Mucosa of gallbladder (tissue), 1 donor: Measurements from ENCODE around the gene FKBP1A. TPM values are rescaled to one million over a fixed set of nuclear protein-coding genes. Genes with fewer than 3 reads are reported as not detected.

Experiments
- DNase-seq: peaks from one replicate; pipeline ENCODE4 v3.0.0-alpha.2; 2020; ENCODE audit warnings: low spot score
- total RNA-seq: library from RNA; stranded (reverse); gene quantifications from one replicate; pipeline ENCODE4 v1.2.1, GENCODE V29; 2021
- donor health status: DM: no; HTN: no; CAD: no.

FKBP1A gene
- total RNA-seq, 1 donor from 2014 or later = 177 TPM

DNA sequence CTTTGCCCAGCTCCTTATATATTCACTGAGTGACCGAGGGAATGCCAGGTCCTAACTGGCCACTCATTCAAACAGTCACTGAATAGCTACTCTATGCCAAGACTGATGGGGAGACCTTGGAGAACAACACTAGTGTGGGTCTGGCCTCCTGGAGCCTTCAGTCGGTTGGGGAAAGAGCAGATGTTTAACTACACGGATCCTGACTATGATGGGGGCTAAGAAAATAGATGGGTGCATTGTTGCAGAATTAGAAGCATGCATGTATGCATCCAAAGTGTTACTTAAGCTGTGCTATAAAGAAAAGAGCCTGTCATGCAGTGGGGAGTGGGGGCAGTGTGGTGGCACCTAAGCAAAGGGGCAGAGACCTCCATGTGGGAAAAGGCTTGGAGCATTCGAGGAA, 6.5 kb downstream of the FKBP1A start:
- no peak for DNase-seq

GRCh38 chr20:1383623-1384404, 9.0 kb downstream of the FKBP1A start:
- DNase-seq = no peak

GRCh38 chr20:1382670-1383069, 10.2 kb downstream of the FKBP1A start:
- DNase-seq = no peak

DNA sequence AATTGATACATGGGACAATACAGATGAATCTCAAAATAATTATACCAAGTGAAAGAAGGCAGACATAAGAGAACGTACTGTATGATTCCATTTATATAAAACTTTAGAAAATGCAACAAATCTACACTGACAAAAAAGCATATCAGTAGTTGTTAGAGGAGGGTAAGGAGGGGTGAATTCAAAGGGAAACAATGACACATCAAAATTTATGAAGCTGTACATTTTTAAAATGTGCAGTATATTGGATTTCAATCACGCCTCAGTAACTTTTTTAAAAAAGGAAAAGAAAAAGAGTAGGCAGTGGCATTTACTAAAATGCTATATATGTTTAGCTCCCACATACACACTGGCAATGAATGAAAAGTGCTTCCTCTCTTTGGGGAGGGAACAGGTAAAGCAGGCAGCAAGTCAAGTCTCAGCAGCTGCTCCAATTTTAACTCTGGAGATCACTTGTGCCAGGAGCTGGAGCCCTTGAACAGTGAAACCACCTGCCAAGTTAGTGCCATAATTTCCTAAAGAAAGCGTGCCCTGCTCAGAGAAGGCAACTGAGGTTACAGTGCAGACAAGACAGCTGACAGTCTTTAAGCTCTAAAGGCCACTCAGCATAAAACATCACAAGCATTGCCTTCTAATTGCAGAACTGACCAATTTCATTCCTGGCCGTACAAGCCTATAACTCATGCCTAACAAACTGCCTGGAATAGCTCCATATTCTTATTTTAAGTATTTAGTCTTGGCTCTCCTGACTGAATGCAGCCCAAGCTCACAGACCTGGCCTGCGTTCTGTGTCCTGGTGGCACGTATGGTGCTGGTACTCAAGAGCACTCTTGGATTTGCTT, 10.9 kb downstream of the FKBP1A start:
- DNase-seq = no peak

DNA sequence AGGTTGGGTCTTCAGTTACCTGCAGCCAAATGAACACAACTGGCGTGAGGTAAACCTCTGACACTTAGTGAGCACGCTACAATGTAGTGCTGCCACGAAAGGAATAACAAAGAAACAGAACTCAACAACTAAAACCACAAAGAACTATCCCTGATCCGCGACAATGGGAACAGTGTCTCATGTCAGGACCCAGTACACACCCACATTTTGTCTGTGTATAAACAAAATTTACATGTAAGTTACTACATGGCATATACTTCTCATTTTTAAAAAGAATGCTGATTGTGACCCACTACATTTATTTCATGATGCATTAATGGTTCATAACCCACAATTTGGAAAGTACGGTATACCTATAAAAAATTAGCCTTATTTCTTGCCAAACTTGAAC, 14.1 kb downstream of the FKBP1A start:
- DNase-seq = no peak

GRCh38 chr20:1377984-1378734, 14.7 kb downstream of the FKBP1A start:
- no peak for DNase-seq

DNA sequence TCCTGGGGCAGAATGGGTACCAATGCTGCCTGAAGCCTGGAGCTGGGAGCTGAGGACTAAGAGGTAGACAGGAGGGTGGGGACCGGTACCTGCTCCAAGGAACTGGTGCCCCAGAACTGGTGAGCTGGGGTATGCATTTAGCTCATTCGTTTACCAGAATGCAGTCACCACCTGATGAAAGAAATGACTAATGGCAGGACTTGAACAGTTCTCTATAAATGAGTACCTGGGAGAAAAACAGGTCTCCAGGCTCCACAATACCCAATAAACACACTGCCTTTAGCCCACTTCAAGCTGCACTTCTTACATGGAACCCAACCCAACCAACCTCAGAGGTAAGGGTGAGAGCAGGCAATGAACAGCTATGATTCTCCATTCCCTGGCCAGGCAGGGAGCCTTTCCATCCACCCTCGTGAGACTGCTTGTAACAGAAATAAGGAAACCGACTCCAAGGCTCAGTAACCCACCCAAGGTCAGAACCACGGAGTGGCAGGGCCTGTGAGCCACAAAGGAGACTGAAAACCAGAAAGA, 15.4 kb downstream of the FKBP1A start:
- no peak for DNase-seq

DNA sequence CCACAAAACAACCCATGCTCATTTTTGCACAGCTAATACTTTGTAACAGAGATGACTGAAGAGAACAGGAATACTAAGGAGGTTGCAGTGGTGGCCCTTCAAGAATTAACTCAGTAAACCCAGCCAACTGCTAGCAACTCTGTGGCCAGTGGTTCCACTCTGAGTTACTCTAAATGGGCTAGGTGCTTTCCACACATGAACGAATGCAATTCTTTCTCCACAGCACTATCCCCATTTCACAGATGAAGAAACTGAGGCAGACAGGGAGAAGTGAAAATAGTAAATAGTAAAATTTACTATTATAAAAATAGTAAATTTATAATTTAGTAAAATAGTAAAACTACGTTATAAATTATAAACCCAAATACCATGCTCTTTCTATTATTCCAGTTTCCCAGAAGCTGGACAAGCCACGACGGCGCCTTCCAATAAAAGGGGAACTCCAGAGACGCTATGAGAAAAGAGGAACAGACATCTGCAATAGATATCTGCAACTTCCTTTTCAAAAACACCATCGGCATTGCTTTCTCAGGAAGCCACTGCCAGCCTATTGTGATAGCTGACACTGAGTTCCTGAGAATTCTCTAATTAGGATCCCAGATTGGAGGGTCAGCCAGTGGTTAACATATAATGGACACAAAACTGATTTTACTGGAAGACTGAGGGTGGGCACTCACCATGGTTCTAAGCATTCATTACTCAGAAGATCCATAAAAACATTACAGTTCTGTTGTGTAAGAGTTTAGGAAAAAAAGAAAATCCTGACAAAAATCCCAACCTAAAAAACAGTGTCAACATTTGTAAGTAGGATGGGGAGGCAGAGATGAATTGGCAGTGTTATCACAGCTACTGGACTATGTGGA, 16.2 kb downstream of the FKBP1A start:
- no peak for DNase-seq

- no peak for DNase-seq
Observed at GRCh38 chr20:1376007-1376406, 16.8 kb downstream of the FKBP1A start.

GRCh38 chr20:1375515-1375914, 17.3 kb downstream of the FKBP1A start:
- no peak for DNase-seq

- DNase-seq = no peak
Observed at GRCh38 chr20:1374246-1374645, 18.6 kb downstream of the FKBP1A start.

- DNase-seq = no peak
Observed at GRCh38 chr20:1373614-1374013, 19.2 kb downstream of the FKBP1A start.

GRCh38 chr20:1373036-1373435, 19.8 kb downstream of the FKBP1A start:
- DNase-seq = no peak

- DNase-seq = peak; percentile 24
Observed at GRCh38 chr20:1371830-1372539, 20.9 kb downstream of the FKBP1A start.

GRCh38 chr20:1371202-1371782, 21.6 kb downstream of the FKBP1A start:
- no peak for DNase-seq

GRCh38 chr20:1370548-1371110, 22.2 kb downstream of the FKBP1A start:
- DNase-seq = no peak

DNA sequence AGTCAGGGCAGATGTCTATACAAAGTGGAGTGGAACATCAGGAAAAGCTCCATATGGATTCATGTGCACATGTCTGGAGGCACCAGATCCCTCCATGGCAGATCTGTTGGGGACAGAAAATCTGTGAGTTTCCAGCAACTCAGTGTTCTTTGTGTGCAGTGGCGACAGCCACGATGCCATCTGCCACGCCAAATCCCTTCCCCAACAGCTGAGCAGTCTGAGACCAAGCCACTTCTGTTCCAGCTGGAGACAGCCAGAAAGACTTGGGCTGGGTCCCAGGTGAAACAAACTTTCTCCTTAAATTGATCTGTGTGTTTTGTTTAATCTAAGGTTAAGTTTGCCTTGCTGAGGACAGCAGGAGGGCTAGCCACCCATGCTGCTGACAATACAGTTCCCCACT, 22.9 kb downstream of the FKBP1A start:
- no peak for DNase-seq

DNA sequence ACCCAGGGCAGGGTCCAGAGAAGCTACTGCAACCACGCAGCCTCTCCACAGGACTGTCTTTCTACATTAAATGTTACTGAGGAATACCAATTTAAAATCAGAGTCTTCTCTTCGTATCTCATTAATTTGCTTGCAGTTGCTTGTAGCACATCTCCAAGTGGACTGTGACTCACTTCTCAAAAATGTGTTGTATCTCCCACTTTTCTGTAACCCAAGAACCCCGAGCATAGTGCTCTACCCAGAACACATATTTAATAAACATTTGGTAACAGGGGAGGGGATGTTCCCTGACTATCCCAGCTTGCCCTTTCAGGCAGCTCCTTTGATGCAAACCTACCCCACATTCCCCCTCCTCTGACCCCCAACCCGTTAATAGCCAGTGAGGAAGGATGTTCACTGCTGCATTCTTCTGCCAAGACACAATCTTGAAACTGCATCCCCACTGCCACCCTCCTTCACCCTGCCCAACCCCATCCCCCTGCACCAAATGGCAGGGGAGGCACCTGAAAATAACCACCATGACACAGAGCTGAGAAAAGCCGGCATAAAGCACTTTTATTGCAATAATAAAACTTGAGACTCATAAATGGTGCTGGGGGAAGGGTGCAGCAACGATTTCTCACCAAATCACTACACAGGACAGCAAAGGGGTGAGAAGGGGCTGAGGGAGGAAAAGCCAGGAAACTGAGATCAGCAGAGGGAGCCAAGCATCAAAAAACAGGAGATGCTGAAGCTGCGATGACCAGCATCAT, 24.2 kb downstream of the FKBP1A start:
- DNase-seq = no peak

DNA sequence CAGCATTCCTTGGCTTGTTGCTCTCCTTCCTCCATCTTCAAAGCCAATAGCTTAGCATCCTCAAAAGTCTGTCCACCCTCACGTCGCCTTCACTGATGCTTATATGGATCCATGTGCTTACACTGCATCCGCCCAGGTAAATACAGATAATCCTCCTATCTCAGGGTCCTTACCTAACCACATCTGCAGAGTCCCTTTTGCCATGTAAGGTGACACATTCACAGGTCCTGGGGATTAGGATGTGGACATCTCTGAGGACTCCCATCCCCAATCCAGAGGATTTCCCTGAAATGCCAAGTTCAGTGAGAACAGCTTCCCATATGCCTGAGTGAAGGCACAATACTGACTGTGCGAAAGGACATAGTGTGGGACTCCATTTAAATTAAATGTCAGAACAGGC, 25.4 kb downstream of the FKBP1A start:
- DNase-seq = no peak
